HL-60/S4 (cell line): ENCODE measurements around the gene ZC3H7B.

Experiments
- in situ Hi-C: fragments of 300-500 bp; cut with MboI; formaldehyde crosslinking; loops from 2 replicates; pipeline ENCODE4 v1.14.3; 2022; ENCODE audit warnings: low sequenced_read_pairs

Gene ZC3H7B

GRCh38 chr22:41369837-41370236, 68.5 kb downstream of the ZC3H7B start:
- in situ Hi-C loops, result no loop called here

- in situ Hi-C loops, result no loop called here
Observed at GRCh38 chr22:41377846-41378245, 76.5 kb downstream of the ZC3H7B start.

- in situ Hi-C loops, result no loop called here
Observed at GRCh38 chr22:41380993-41381328, 79.6 kb downstream of the ZC3H7B start.

GRCh38 chr22:41381329-41382097, 80.2 kb downstream of the ZC3H7B start, which contains the start of gene TEF:
TSS of gene TEF (plus strand) at chr22:41381942. CDS start at chr22:41382045, 103 bp downstream.
- in situ Hi-C loops, result no loop called here

GRCh38 chr22:41382098-41382578, 80.8 kb downstream of the ZC3H7B start:
- in situ Hi-C loops, result no loop called here

GRCh38 chr22:41382610-41383009, 81.3 kb downstream of the ZC3H7B start:
- in situ Hi-C loops, result no loop called here

- in situ Hi-C loops, result no loop called here
Observed at GRCh38 chr22:41383085-41383484, 81.8 kb downstream of the ZC3H7B start.

GRCh38 chr22:41384128-41384527, 82.8 kb downstream of the ZC3H7B start:
- in situ Hi-C loops, result no loop called here

GRCh38 chr22:41387341-41387740, 86.0 kb downstream of the ZC3H7B start:
- in situ Hi-C loops, result no loop called here

GRCh38 chr22:41394012-41394356, 92.7 kb downstream of the ZC3H7B start:
- in situ Hi-C loops, result no loop called here

GRCh38 chr22:41395531-41396240, 94.4 kb downstream of the ZC3H7B start:
- in situ Hi-C loops, result no loop called here

- in situ Hi-C loops, result no loop called here
Observed at GRCh38 chr22:41397143-41397811, 96.0 kb downstream of the ZC3H7B start.

- in situ Hi-C loops, result no loop called here
Observed at GRCh38 chr22:41398921-41399320, 97.6 kb downstream of the ZC3H7B start.

- in situ Hi-C loops, result loop anchor here (5.0 to 10.0 kb wide), 2 partner anchors 120 to 193 kb away; no protein-coding TSS in a partner anchor
Observed at GRCh38 chr22:41401781-41402648, 100.7 kb downstream of the ZC3H7B start.

GRCh38 chr22:41402851-41403250, 101.5 kb downstream of the ZC3H7B start:
- in situ Hi-C loops, result loop anchor here (5.0 to 10.0 kb wide), 2 partner anchors 119 to 192 kb away; no protein-coding TSS in a partner anchor

- in situ Hi-C loops, result loop anchor here (5.0 to 10.0 kb wide), 2 partner anchors 119 to 191 kb away; no protein-coding TSS in a partner anchor
Observed at GRCh38 chr22:41403532-41404318, 102.4 kb downstream of the ZC3H7B start.

GRCh38 chr22:41405588-41405987, 104.3 kb downstream of the ZC3H7B start:
- in situ Hi-C loops, result loop anchor here (10.0 kb wide), 1 partner anchor 189 kb away; no protein-coding TSS in a partner anchor

GRCh38 chr22:41406410-41406809, 105.1 kb downstream of the ZC3H7B start:
- in situ Hi-C loops, result loop anchor here (10.0 kb wide), 1 partner anchor 188 kb away; no protein-coding TSS in a partner anchor

- in situ Hi-C loops, result loop anchor here (10.0 kb wide), 1 partner anchor 187 kb away; no protein-coding TSS in a partner anchor
Observed at GRCh38 chr22:41407433-41407832, 106.1 kb downstream of the ZC3H7B start.
